CD4-positive, alpha-beta T cell treated with Interleukin-1 beta for 1 hour (primary cell): ENCODE results near the gene GRIK3.
"Not testable (repeated sequence)": the region's sequence is repeated elsewhere in the genome, so short reads cannot be mapped to it uniquely, and the experiment has no call there.

Experiments
- DNase-seq, 2 donors: peaks; one replicate each; pipeline ENCODE4 v3.0.0-alpha.2; 2020 to 2022

Gene GRIK3

GRCh38 chr1:37034121-37035013, at the start of gene GRIK3:
GRIK3 (minus strand) TSS chr1:37034515; CDS start chr1:37034108, 407 bp downstream.
- DNase-seq: no peak

GRCh38 chr1:37084013-37084412, 49.7 kb upstream of the GRIK3 start:
- DNase-seq: no peak

GRCh38 chr1:37083603-37084002, 49.3 kb upstream of the GRIK3 start:
- no peak for DNase-seq

- DNase-seq: not testable (repeated sequence)
These were observed 46.1 kb upstream of the GRIK3 start for GRCh38 chr1:37080296-37080986.

- DNase-seq: no peak
These were observed 44.6 kb upstream of the GRIK3 start for GRCh38 chr1:37078866-37079265.

GRCh38 chr1:37076168-37076567, 41.9 kb upstream of the GRIK3 start:
- DNase-seq: no peak

GRCh38 chr1:37073854-37074379, 39.6 kb upstream of the GRIK3 start:
- DNase-seq: no peak

GRCh38 chr1:37073152-37073853, 39.0 kb upstream of the GRIK3 start:
- DNase-seq: no peak

GRCh38 chr1:37071829-37072228, 37.5 kb upstream of the GRIK3 start:
- no peak for DNase-seq

- no peak for DNase-seq
These were observed 35.8 kb upstream of the GRIK3 start for GRCh38 chr1:37070126-37070525.

- DNase-seq: no peak
These were observed 35.1 kb upstream of the GRIK3 start for GRCh38 chr1:37069406-37069805.

GRCh38 chr1:37068897-37069296, 34.6 kb upstream of the GRIK3 start:
- DNase-seq: no peak

- no peak for DNase-seq
These were observed 33.9 kb upstream of the GRIK3 start for GRCh38 chr1:37068260-37068659.

GRCh38 chr1:37064039-37064438, 29.7 kb upstream of the GRIK3 start:
- DNase-seq: no peak

- no peak for DNase-seq
These were observed 25.0 kb upstream of the GRIK3 start for GRCh38 chr1:37059346-37059745.

- DNase-seq: no peak
These were observed 24.2 kb upstream of the GRIK3 start for GRCh38 chr1:37058424-37058988.

- DNase-seq: no peak
These were observed 22.0 kb upstream of the GRIK3 start for GRCh38 chr1:37056325-37056724.

GRCh38 chr1:37055631-37056030, 21.3 kb upstream of the GRIK3 start:
- DNase-seq: no peak

GRCh38 chr1:37053173-37053572, 18.9 kb upstream of the GRIK3 start:
- DNase-seq: no peak

- no peak for DNase-seq
These were observed 17.8 kb upstream of the GRIK3 start for GRCh38 chr1:37052120-37052519.

- no peak for DNase-seq
These were observed 17.0 kb upstream of the GRIK3 start for GRCh38 chr1:37051346-37051745.

GRCh38 chr1:37047542-37047941, 13.2 kb upstream of the GRIK3 start:
- DNase-seq: no peak

GRCh38 chr1:37043101-37043500, 8.8 kb upstream of the GRIK3 start:
- DNase-seq: no peak
